GM20000 (cell line): ENCODE results near the gene C10orf90.

Experiments
- DNase-seq: peaks from one replicate; pipeline ENCODE4 v3.0.0; 2012; ENCODE audit warnings: low spot score
- TF ChIP-seq, protein P1 (sequence below): IDR thresholded peaks from 2 replicates; pipeline ENCODE4 v1.5.1; 2012; ENCODE audit warnings: mild to moderate bottlenecking, control low read depth; ENCODE audit errors: extremely low read depth, missing control alignments

The C10orf90 gene

DNA sequence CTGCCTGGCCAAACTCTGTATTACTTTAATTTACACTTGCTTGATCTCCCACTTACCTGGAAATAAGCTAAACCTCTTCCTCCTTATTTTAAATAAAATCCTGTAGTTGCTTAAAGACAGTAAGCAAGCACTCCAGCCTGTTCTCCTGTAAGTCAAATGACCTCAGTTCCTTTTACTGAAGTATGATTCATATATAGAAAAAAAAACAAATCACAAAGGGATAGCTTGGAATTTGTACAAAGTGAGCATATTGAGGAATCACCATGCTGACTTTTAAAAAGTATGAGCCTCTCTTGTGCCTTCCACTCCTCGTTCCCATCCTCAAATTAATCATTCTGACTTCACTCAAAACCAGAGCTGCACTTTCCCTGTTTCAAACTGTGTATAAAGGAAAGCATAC, 52.0 kb downstream of the C10orf90 start:
- TF ChIP-seq, protein P1, sequence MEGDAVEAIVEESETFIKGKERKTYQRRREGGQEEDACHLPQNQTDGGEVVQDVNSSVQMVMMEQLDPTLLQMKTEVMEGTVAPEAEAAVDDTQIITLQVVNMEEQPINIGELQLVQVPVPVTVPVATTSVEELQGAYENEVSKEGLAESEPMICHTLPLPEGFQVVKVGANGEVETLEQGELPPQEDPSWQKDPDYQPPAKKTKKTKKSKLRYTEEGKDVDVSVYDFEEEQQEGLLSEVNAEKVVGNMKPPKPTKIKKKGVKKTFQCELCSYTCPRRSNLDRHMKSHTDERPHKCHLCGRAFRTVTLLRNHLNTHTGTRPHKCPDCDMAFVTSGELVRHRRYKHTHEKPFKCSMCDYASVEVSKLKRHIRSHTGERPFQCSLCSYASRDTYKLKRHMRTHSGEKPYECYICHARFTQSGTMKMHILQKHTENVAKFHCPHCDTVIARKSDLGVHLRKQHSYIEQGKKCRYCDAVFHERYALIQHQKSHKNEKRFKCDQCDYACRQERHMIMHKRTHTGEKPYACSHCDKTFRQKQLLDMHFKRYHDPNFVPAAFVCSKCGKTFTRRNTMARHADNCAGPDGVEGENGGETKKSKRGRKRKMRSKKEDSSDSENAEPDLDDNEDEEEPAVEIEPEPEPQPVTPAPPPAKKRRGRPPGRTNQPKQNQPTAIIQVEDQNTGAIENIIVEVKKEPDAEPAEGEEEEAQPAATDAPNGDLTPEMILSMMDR: no peak
- DNase-seq: no peak

DNA sequence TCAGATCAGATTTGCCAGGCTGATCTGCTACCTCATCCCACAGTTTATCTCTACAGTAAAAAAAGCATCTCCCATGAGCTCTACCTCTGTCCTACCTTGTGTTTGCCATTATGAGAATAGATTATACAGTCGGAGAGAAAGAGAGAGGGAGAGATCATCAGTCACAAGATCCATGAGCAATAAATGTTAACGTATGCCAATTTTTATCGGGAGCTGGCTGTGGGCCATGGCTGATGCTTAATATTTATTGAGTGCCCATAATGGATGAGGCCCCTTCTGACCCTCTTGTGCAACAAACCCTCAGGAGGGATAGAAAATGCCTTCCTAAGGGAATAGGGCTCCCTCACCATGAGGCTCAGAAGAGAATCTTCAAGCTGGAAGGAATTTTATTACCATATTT, 52.8 kb downstream of the C10orf90 start:
- DNase-seq: no peak
- TF ChIP-seq, protein P1: no peak

DNA sequence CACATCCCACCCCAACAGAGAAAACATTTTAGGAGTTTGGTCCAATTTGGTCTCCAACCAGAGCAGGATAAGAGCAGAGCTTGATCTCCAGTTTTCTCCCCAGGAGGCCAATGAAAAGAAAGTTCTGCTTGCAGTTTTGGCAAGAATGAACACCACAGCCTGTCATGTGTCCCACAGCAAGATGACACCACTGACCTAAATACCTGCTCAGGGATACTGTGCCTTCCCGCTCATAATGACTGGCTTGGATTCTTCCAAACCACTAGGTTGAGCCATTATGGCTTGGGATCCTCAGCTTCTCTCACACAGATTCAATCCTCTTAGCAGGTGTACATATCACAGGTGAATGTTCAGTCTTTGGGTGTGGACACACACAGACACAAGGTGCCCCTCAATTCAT, 53.3 kb downstream of the C10orf90 start:
- DNase-seq: no peak
- TF ChIP-seq, protein P1: no peak

DNA sequence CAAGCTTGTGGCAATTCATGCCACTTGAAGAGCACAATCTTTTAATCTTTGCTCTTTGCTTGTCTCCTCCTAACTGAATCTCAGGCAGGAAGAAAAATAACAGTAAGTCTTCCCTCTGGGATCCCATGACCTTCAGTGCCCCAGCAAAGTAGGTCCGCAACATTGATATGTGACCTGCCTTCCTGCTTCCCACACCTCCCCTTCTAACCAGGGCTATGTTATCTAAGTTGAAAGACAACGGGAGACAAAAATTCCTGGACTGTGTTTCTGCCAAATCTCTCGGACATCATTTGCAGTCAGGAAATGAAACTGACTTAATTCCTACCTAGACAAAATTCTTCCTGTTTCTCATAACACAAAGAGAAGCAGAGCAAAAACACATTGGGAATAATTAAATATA, 53.8 kb downstream of the C10orf90 start:
- DNase-seq: no peak
- TF ChIP-seq, protein P1: no peak

DNA sequence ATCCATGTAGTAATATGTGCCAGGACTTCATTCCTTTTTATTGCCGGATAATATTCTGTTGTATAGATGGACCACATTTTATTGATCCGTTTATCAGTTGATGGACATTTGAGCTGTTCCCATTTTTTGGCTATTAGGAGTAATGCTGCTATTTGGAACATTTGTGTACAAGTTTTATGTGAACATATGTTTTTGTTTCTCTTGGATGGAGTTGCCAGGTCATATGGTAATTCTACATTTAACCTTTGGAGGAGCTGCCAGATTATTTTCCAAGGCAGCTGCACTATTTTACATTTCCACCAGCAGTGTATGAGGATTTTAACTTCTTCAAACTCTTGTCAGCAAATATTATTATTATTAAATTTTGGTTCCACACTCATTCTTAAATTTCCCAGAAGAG, 59.2 kb downstream of the C10orf90 start:
- no peak for DNase-seq
- TF ChIP-seq, protein P1: no peak

DNA sequence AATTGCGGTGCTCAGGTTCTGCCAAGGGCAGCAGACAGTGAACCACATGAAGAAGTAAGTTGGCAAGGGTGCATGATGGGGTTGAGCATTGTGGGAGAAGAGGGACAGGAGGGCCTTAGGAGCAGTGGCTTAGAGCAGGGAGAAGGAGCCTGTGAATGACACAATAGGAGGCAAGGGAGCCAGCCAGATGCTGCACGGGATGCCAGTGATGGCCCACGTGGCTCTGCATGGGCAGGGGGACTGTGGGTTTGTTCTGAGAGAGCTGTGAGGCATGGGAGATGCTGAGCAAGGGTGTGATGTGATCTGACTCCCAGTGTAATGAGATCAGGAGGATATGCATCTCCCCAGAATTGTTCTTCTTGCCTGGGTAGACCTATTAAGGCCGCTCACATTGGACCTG, 60.9 kb downstream of the C10orf90 start:
- DNase-seq: no peak
- TF ChIP-seq, protein P1: no peak

DNA sequence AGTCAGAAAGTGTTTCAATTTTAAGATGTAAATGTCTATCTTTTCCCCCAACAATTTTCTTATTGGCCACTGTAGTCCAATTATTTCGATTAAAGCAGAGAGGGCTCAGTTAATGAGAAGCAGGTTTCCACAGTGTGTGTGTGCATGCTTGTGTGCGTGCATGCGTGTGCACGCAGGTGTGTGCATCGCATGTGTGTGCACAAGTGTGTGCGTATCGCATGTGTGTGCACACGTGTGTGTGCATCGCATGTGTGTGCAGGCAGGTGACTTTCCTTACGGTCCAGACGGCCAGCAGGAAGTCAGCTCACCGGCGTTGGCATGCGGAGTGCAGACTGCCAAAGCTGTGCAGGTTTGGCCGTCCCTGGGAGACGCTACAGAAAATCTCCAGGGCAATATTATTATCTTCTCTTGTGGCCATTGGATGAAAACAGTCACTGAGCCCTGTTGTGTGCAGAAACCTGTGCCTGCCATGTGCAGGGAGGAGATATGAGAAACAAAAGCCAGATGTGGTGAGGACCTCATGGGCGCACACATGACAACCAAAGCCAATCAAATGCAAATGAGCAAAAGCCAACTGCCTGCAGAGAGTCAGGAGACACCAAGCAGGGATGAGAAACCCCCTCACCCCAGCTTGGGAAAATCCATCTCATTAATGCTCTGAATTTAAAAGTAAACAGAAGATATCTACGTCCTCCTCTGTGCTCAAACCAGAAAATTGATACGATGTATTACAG, 70.4 kb downstream of the C10orf90 start:
- TF ChIP-seq, protein P1: no peak
- no peak for DNase-seq
